GM19035 (cell line): ENCODE measurements around the gene TMEM217.
A peak's percentile ranks its signal among the peaks of the same experiment; 100 is the strongest.
"Not testable (repeated sequence)": the region's sequence is repeated elsewhere in the genome, so short reads cannot be mapped to it uniquely, and the experiment has no call there.

Source experiments
- ATAC-seq: cut with Tn5 transposase; IDR thresholded peaks from one replicate; pipeline ENCODE4 v1.9.1; 2021; ENCODE audit not compliant: unreplicated experiment

The TMEM217 gene

GRCh38 chr6:37218511-37218910 lies 39.4 kb downstream of the TMEM217 start:
- no peak for ATAC-seq

DNA sequence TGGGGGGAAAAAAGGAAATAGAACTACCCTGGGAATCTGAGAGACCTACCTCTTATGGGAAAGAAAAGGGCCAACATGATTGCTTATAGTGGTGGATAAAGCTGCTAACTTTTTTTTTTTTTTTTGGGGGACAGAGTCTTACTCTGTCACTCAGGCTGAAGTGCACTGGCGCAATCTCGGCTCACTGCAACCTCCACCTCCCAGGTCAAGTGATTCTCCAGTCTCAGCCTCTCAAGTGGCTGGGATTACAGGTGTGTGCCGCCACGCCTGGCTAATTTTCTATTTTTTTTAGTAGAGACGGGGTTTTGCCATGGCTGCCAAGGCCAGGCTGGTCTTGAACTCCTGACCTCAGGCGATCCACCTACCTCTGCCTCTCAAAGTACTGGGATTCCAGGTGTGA lies 39.9 kb downstream of the TMEM217 start:
- no peak for ATAC-seq

GRCh38 chr6:37212268-37212667 lies 45.7 kb downstream of the TMEM217 start:
- no peak for ATAC-seq

- no peak for ATAC-seq
Observed at GRCh38 chr6:37210313-37210968, 47.5 kb downstream of the TMEM217 start.

GRCh38 chr6:37209461-37210205 lies 48.3 kb downstream of the TMEM217 start:
- no peak for ATAC-seq

- ATAC-seq = no peak
Observed at GRCh38 chr6:37208793-37209192, 49.2 kb downstream of the TMEM217 start.

DNA sequence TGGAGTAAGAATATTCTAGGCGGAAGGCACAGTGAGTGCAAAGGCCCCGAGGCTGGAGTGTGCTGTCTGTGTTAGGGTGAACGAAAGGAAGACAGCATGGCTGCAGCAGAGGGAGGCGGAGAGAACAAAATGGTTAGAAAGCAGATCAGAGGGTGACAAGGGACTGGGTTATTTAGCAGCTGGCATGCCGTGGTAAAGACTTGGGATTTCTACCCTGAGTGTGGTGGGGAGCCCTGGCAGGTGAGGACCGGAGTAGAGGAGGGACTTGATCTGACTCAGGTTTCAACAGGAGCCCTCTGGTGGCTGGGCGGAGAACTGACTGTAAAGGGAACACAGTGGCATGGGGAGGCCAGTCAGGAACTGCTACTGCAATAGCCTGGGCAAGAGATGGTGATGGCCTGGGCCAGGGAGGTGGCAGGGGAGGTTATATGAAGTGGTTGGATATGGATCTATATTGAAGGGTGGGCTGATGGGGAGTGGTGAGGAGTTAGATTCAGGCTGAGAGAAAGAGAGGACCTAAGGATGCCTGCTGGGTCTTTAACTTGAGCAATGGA lies 50.0 kb downstream of the TMEM217 start:
- peak; percentile 60 for ATAC-seq

DNA sequence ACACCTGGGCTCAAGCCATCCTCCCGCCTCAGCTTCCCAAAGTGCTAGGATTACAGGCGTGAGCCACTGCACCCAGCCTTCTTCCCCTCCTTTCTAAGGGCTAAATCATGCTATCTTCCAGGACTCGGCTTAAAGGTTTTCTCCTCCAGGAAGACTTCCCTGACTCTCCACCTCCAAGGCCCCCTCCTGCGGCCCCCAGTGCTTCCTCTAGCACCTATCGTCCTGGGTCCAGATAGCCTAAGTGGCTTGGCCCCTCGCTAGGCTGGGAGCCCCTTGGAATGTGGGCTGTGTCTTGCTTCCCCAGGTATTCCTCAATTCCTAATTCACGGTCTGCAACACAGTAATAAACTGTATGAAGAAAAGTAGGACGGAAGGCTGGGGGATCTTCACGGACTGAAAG lies 51.3 kb downstream of the TMEM217 start:
- ATAC-seq = no peak

- ATAC-seq = no peak
Observed at GRCh38 chr6:37205997-37206340, 52.0 kb downstream of the TMEM217 start.

GRCh38 chr6:37205175-37205996 lies 52.6 kb downstream of the TMEM217 start:
- ATAC-seq = no peak

DNA sequence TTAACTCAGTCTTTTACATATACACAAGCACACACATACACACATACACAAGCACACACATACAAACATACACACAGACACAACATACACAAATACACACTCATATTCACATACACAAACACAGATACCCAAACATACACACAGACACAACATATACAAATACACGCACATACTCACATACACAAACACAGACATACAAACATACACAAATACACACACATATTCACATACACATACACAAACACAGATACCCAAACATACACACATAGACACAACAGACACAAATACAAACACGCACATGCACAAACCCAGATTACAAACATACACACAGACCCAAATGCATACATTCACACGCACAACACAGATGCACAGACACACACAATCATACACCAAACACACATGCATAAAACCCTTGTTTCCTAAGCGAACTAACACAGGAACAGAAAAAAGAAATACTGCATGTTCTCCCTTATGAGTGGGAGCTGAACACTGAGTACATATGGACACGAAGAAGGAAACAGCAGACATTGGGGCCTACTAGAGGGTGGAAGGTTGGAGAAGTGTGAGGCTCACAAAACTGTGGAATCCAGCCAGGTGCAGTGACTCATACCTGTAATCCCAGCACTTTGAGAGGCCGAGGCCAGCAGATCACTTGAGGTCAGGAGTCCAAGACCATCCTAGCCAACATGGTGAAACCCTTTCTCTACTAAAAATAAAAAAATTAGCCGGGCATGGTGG lies 53.8 kb downstream of the TMEM217 start:
- ATAC-seq = no peak

- ATAC-seq = no peak
Observed at GRCh38 chr6:37202788-37203491, 55.0 kb downstream of the TMEM217 start.

GRCh38 chr6:37201726-37202125 lies 56.2 kb downstream of the TMEM217 start:
- ATAC-seq = no peak

DNA sequence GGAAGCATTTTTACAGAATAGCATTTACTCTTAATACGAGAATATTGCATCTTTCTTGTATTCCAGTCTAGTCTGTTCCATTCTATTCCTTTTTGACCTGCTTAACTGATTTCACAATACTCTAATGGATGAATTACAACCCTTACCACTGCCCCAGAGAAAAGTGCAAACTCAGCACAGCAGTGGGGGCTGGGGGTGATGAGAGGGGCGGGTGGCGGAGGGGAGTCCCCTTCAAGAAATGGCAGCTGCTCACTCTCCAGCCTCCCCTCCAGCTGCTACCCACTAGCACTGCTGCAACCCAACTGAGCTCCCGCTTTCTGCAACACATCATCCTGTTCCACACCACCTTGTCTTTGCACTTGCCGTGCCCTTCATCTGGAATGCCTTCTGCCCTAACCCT lies 57.9 kb downstream of the TMEM217 start:
- no peak for ATAC-seq

GRCh38 chr6:37196451-37196850 lies 61.5 kb downstream of the TMEM217 start:
- not testable (repeated sequence) for ATAC-seq

GRCh38 chr6:37194886-37195285 lies 63.1 kb downstream of the TMEM217 start:
- not testable (repeated sequence) for ATAC-seq

- ATAC-seq = no peak
Observed at GRCh38 chr6:37192666-37193065, 65.3 kb downstream of the TMEM217 start.

DNA sequence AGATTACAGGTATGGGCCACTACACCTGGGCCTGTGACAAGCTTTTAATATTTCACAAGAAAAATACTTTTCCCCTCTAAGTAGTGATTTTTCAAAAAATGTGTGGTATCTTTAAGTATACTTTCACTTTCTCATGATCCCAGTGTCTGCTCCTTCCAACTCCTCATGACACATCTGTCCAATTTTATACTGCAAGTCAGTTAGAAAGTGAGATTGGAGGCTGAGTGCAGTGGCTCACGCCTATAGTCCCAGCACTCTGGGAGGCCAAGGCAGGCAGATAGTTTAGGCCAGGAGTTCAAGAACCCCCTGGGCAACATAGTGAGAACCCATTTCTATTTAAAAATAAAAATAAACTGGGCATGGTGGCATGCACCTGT lies 67.8 kb downstream of the TMEM217 start:
- ATAC-seq = no peak

GRCh38 chr6:37188962-37189510 lies 68.9 kb downstream of the TMEM217 start:
- no peak for ATAC-seq
